SK-N-SH treated with all-trans-retinoic acid at 6 μM for 48 hours (cell line): ENCODE data around the gene SYNE1.

ENCODE experiments used
- ATAC-seq: fragments of 200-7000 bp; cut with Tn5 transposase; 3 replicates; pipeline ENCODE4 v1.9.1; 2020; ENCODE audit warnings: mild to moderate bottlenecking, moderate library complexity
- ARNTL ChIP-seq: fragments of 450-650 bp; formaldehyde crosslinking; IDR thresholded peaks from 2 replicates; pipeline ENCODE4 v1.5.0; 2020; ENCODE audit warnings: low read depth, mild to moderate bottlenecking, moderate library complexity, borderline replicate concordance
- BACH2 ChIP-seq: fragments of 250-450 bp; sonication (Bioruptor Pico); IDR thresholded peaks from 2 replicates; pipeline ENCODE4 v1.9.0; 2021; ENCODE audit warnings: mild to moderate bottlenecking, borderline replicate concordance
- CSDC2 ChIP-seq: fragments of 250-450 bp; sonication (Bioruptor Pico); IDR thresholded peaks from 2 replicates; pipeline ENCODE4 v1.5.0; 2020; ENCODE audit warnings: mild to moderate bottlenecking, moderate library complexity
- ESRRG ChIP-seq: fragments of 250-450 bp; sonication (Bioruptor Pico); IDR thresholded peaks from 2 replicates; pipeline ENCODE4 v1.6.1; 2021; ENCODE audit warnings: mild to moderate bottlenecking
- GLIS3 ChIP-seq: fragments of 250-450 bp; sonication (Bioruptor Pico); IDR thresholded peaks from 2 replicates; pipeline ENCODE4 v1.5.0; 2020; ENCODE audit warnings: mild to moderate bottlenecking, moderate library complexity
- ISL1 ChIP-seq: fragments of 250-450 bp; sonication (Bioruptor Pico); IDR thresholded peaks from 2 replicates; pipeline ENCODE4 v2.1.2; 2022; ENCODE audit warnings: mild to moderate bottlenecking, moderate library complexity
- PPARA ChIP-seq: fragments of 250-450 bp; sonication (Bioruptor Pico); IDR thresholded peaks from 2 replicates; pipeline ENCODE4 v1.5.0; 2020; ENCODE audit warnings: mild to moderate bottlenecking, borderline replicate concordance
- RARB ChIP-seq: fragments of 250-450 bp; sonication (Bioruptor Pico); IDR thresholded peaks from 2 replicates; pipeline ENCODE4 v1.8.0; 2021; ENCODE audit warnings: mild to moderate bottlenecking, moderate library complexity
- SNAI2 ChIP-seq: fragments of 250-450 bp; sonication (Bioruptor Pico); IDR thresholded peaks from 2 replicates; pipeline ENCODE4 v1.5.0; 2020; ENCODE audit warnings: mild to moderate bottlenecking, moderate library complexity
- TOX ChIP-seq: fragments of 250-450 bp; sonication (Bioruptor Pico); IDR thresholded peaks from 2 replicates; pipeline ENCODE4 v1.8.0; 2021; ENCODE audit warnings: mild to moderate bottlenecking, moderate library complexity, borderline replicate concordance
- ZC3H10 ChIP-seq: fragments of 250-450 bp; sonication (Bioruptor Pico); IDR thresholded peaks from 2 replicates; pipeline ENCODE4 v1.5.1; 2021; ENCODE audit warnings: mild to moderate bottlenecking, moderate library complexity
- ZFP3 ChIP-seq: fragments of 250-450 bp; sonication (Bioruptor Pico); IDR thresholded peaks from 2 replicates; pipeline ENCODE4 v1.5.0; 2020; ENCODE audit warnings: mild to moderate bottlenecking, moderate library complexity
- ZNF70 ChIP-seq: fragments of 450-650 bp; formaldehyde crosslinking; IDR thresholded peaks from 2 replicates; pipeline ENCODE4 v1.5.0; 2020; ENCODE audit warnings: mild to moderate bottlenecking, moderate library complexity
- ZNF8 ChIP-seq: fragments of 450-650 bp; formaldehyde crosslinking; IDR thresholded peaks from 2 replicates; pipeline ENCODE4 v1.5.0; 2020; ENCODE audit warnings: mild to moderate bottlenecking, moderate library complexity
- TF ChIP-seq, protein P1 (sequence below): fragments of 250-450 bp; sonication (Bioruptor Pico); IDR thresholded peaks from 2 replicates; pipeline ENCODE4 v1.8.0; 2020; ENCODE audit warnings: mild to moderate bottlenecking, moderate library complexity, borderline replicate concordance
- TF ChIP-seq, protein P2 (sequence below): fragments of 250-450 bp; sonication (Bioruptor Pico); IDR thresholded peaks from 2 replicates; pipeline ENCODE4 v1.8.0; 2021; ENCODE audit warnings: low read depth, mild to moderate bottlenecking, moderate library complexity, borderline replicate concordance
- TF ChIP-seq, protein P3 (sequence below): fragments of 250-450 bp; sonication (Bioruptor Pico); IDR thresholded peaks from 2 replicates; pipeline ENCODE4 v1.5.1; 2020; ENCODE audit warnings: low read depth, mild to moderate bottlenecking, moderate library complexity
- TF ChIP-seq, protein P4 (sequence below): fragments of 250-450 bp; sonication (Bioruptor Pico); IDR thresholded peaks from 2 replicates; pipeline ENCODE4 v1.5.0; 2020; ENCODE audit warnings: mild to moderate bottlenecking, moderate library complexity
- TF ChIP-seq, protein P5 (sequence below): fragments of 250-450 bp; sonication (Bioruptor Pico); IDR thresholded peaks from 2 replicates; pipeline ENCODE4 v1.5.1; 2021; ENCODE audit warnings: mild to moderate bottlenecking, moderate library complexity

The SYNE1 gene

DNA sequence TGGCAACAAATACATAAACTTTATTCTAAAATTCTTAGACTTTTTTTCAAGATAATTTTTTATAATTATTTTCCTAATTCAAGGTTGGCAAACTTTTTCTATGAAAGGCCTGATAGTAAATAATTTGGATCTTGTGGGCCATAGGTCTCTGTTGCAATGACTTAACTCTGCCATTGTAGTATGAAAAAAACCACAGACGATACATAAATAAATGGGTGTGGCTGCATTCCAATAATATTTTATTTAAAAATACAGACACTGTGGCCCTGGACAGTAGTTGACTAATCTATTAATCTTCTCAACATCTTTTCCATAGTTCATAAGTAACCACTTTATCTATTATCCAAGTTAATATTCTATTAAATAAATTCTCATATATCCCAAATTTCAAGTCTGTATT lies 281.1 kb downstream of the SYNE1 start:
- ATAC-seq = no peak
- TF ChIP-seq, protein P1, sequence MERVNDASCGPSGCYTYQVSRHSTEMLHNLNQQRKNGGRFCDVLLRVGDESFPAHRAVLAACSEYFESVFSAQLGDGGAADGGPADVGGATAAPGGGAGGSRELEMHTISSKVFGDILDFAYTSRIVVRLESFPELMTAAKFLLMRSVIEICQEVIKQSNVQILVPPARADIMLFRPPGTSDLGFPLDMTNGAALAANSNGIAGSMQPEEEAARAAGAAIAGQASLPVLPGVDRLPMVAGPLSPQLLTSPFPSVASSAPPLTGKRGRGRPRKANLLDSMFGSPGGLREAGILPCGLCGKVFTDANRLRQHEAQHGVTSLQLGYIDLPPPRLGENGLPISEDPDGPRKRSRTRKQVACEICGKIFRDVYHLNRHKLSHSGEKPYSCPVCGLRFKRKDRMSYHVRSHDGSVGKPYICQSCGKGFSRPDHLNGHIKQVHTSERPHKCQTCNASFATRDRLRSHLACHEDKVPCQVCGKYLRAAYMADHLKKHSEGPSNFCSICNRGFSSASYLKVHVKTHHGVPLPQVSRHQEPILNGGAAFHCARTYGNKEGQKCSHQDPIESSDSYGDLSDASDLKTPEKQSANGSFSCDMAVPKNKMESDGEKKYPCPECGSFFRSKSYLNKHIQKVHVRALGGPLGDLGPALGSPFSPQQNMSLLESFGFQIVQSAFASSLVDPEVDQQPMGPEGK (CRISPR knock-in tag) = no peak
- TF ChIP-seq ARNTL (no peak), CSDC2 (CRISPR knock-in tag) (no peak), SNAI2 (no peak), PPARA (CRISPR knock-in tag) (no peak), GLIS3 (CRISPR knock-in tag) (no peak), RARB (no peak), TOX (CRISPR knock-in tag) (no peak), ZNF8 (CRISPR knock-in tag) (no peak), ZC3H10 (CRISPR knock-in tag) (no peak), ISL1 (CRISPR knock-in tag) (no peak), ESRRG (CRISPR knock-in tag) (no peak), BACH2 (no peak), ZFP3 (CRISPR knock-in tag) (no peak)
- TF ChIP-seq, protein P2, sequence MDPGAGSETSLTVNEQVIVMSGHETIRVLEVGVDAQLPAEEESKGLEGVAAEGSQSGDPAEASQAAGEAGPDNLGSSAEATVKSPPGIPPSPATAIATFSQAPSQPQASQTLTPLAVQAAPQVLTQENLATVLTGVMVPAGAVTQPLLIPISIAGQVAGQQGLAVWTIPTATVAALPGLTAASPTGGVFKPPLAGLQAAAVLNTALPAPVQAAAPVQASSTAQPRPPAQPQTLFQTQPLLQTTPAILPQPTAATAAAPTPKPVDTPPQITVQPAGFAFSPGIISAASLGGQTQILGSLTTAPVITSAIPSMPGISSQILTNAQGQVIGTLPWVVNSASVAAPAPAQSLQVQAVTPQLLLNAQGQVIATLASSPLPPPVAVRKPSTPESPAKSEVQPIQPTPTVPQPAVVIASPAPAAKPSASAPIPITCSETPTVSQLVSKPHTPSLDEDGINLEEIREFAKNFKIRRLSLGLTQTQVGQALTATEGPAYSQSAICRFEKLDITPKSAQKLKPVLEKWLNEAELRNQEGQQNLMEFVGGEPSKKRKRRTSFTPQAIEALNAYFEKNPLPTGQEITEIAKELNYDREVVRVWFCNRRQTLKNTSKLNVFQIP (CRISPR knock-in tag) = no peak
- TF ChIP-seq, protein P3, sequence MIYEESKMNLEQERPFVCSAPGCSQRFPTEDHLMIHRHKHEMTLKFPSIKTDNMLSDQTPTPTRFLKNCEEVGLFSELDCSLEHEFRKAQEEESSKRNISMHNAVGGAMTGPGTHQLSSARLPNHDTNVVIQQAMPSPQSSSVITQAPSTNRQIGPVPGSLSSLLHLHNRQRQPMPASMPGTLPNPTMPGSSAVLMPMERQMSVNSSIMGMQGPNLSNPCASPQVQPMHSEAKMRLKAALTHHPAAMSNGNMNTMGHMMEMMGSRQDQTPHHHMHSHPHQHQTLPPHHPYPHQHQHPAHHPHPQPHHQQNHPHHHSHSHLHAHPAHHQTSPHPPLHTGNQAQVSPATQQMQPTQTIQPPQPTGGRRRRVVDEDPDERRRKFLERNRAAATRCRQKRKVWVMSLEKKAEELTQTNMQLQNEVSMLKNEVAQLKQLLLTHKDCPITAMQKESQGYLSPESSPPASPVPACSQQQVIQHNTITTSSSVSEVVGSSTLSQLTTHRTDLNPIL (CRISPR knock-in tag) = no peak
- TF ChIP-seq, protein P4, sequence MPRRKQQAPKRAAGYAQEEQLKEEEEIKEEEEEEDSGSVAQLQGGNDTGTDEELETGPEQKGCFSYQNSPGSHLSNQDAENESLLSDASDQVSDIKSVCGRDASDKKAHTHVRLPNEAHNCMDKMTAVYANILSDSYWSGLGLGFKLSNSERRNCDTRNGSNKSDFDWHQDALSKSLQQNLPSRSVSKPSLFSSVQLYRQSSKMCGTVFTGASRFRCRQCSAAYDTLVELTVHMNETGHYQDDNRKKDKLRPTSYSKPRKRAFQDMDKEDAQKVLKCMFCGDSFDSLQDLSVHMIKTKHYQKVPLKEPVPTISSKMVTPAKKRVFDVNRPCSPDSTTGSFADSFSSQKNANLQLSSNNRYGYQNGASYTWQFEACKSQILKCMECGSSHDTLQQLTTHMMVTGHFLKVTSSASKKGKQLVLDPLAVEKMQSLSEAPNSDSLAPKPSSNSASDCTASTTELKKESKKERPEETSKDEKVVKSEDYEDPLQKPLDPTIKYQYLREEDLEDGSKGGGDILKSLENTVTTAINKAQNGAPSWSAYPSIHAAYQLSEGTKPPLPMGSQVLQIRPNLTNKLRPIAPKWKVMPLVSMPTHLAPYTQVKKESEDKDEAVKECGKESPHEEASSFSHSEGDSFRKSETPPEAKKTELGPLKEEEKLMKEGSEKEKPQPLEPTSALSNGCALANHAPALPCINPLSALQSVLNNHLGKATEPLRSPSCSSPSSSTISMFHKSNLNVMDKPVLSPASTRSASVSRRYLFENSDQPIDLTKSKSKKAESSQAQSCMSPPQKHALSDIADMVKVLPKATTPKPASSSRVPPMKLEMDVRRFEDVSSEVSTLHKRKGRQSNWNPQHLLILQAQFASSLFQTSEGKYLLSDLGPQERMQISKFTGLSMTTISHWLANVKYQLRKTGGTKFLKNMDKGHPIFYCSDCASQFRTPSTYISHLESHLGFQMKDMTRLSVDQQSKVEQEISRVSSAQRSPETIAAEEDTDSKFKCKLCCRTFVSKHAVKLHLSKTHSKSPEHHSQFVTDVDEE (CRISPR knock-in tag) = no peak
- TF ChIP-seq, protein P5, sequence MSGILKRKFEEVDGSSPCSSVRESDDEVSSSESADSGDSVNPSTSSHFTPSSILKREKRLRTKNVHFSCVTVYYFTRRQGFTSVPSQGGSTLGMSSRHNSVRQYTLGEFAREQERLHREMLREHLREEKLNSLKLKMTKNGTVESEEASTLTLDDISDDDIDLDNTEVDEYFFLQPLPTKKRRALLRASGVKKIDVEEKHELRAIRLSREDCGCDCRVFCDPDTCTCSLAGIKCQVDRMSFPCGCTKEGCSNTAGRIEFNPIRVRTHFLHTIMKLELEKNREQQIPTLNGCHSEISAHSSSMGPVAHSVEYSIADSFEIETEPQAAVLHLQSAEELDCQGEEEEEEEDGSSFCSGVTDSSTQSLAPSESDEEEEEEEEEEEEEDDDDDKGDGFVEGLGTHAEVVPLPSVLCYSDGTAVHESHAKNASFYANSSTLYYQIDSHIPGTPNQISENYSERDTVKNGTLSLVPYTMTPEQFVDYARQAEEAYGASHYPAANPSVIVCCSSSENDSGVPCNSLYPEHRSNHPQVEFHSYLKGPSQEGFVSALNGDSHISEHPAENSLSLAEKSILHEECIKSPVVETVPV (CRISPR knock-in tag) = no peak
- TF ChIP-seq, all 23 proteins: peak for 0

DNA sequence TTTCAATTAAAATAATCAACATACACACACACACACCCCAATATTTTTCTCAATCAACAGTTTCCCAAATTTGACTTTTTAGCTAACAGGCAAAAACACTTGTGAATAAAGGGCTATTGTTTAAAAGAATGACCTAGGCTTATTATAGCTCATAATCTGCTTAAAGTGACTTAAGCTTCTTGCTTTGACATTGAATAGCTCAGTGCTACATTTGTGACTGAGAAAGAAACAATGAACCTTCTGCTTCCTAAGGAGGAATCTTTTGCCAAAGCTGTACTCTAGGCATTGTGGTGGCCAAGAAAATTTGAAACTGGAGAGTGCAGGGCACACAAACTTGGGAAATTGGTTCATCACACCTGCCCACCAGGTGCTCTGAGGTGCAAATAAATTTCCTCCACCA lies 282.0 kb downstream of the SYNE1 start:
- ATAC-seq = no peak

More for the DNA sequence above, 282.0 kb downstream of the SYNE1 start:
- TF ChIP-seq, protein P4 (CRISPR knock-in tag) = no peak
- TF ChIP-seq RARB (no peak), CSDC2 (CRISPR knock-in tag) (no peak), ZNF70 (CRISPR knock-in tag) (no peak), PPARA (CRISPR knock-in tag) (no peak)
- TF ChIP-seq, protein P2 (CRISPR knock-in tag) = no peak
